ENCODE measurements around the gene SERTAD1.

SERTAD1 gene

DNA sequence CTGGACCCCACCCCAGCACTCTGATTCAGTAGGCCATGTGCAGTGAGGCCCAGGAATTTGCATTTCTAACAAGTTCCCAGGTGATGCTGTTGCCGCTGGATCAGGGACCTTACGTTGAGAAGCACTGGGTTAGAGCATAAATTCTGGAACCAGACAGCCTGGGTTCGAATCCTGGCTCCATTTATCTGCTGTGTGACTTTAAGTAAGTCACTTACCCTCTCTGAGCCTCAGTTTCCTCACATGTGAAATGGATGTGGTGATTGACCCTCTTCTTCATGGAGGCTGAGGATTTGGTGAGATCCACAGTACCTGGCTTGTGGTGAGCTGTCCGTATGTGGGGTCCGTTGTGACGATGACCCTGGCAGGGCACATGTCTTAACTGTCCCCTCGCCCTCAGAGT lies 51.7 kb downstream of the SERTAD1 start:
- no peak for DNase-seq

DNA sequence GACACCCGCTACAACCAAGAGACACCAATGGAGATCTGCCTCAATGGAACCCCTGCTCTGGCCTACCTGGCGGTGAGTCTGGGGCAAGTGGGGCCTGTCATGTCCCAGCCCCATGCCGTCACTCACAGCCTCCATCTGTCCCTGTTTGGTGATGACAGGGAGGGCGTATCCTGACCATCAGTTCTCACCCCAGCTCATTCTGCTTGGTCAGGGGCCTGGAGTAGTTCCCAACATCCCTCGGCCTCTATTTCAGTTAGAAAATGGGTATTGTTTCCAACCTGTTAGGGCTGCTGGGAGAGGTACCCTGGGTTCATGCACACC lies 54.0 kb downstream of the SERTAD1 start:
- no peak for DNase-seq
